ENCODE measurements around the gene WNT3.

Gene WNT3

GRCh38 chr17:46862949-46863348 lies 44.5 kb upstream of the WNT3 start:
- ChIA-PET POLR2A (no interaction called here), CTCF (interaction anchor here (1.1 kb wide), 1 partner anchor 8 kb away, joined by 3 read pairs; no protein-coding TSS in a partner anchor)
- DNase-seq (ENCODE audit: extremely low spot score): peak; percentile 49
- TF ChIP-seq ELF4 (IDR thresholded peaks at IDR 0.05) (no peak), LEF1 (IDR thresholded peaks at IDR 0.05; ENCODE audit: borderline replicate concordance) (no peak), SUZ12 (IDR thresholded peaks at IDR 0.05) (no peak), ZNF384 (IDR thresholded peaks at IDR 0.05) (no peak), FOXM1 (IDR thresholded peaks at IDR 0.05; ENCODE audit: borderline replicate concordance) (no peak), HDGF (IDR thresholded peaks at IDR 0.05; ENCODE audit: borderline replicate concordance) (no peak), L3MBTL2 (conservative IDR thresholded peaks at IDR 0.05) (no peak), PKNOX1 (IDR thresholded peaks at IDR 0.05) (no peak), SP1 (IDR thresholded peaks at IDR 0.05) (no peak), FOXA1 (IDR thresholded peaks at IDR 0.05) (no peak), BHLHE40 (IDR thresholded peaks at IDR 0.05; ENCODE audit: borderline replicate concordance) (no peak), FOXK2 (IDR thresholded peaks at IDR 0.05) (no peak), ARNT (IDR thresholded peaks at IDR 0.05) (no peak), TARDBP (IDR thresholded peaks at IDR 0.05) (no peak), CTBP1 (IDR thresholded peaks at IDR 0.05; ENCODE audit: borderline replicate concordance) (no peak), NFRKB (IDR thresholded peaks at IDR 0.05) (no peak)

GRCh38 chr17:46859996-46860395 lies 41.5 kb upstream of the WNT3 start:
- TF ChIP-seq FOXM1 (IDR thresholded peaks at IDR 0.05; ENCODE audit: borderline replicate concordance) (no peak), FOXA1 (IDR thresholded peaks at IDR 0.05) (no peak), FOXK2 (IDR thresholded peaks at IDR 0.05) (no peak), CTBP1 (IDR thresholded peaks at IDR 0.05; ENCODE audit: borderline replicate concordance) (no peak), ZNF384 (IDR thresholded peaks at IDR 0.05) (no peak), L3MBTL2 (conservative IDR thresholded peaks at IDR 0.05) (no peak), BHLHE40 (IDR thresholded peaks at IDR 0.05; ENCODE audit: borderline replicate concordance) (no peak), ELF4 (IDR thresholded peaks at IDR 0.05) (no peak), HDGF (IDR thresholded peaks at IDR 0.05; ENCODE audit: borderline replicate concordance) (no peak), SUZ12 (IDR thresholded peaks at IDR 0.05) (no peak), SP1 (IDR thresholded peaks at IDR 0.05) (no peak), ARNT (IDR thresholded peaks at IDR 0.05) (no peak), NFRKB (IDR thresholded peaks at IDR 0.05) (no peak), TARDBP (IDR thresholded peaks at IDR 0.05) (no peak), LEF1 (IDR thresholded peaks at IDR 0.05; ENCODE audit: borderline replicate concordance) (no peak), PKNOX1 (IDR thresholded peaks at IDR 0.05) (no peak)
- ChIA-PET POLR2A (no interaction called here), CTCF (no interaction called here)
- DNase-seq (ENCODE audit: extremely low spot score): no peak

- DNase-seq (ENCODE audit: extremely low spot score): no peak
- CTCF ChIA-PET: no interaction called here
- POLR2A ChIA-PET: no interaction called here
- no peak for TF ChIP-seq SUZ12 (IDR thresholded peaks at IDR 0.05)
- no peak for TF ChIP-seq FOXA1 (IDR thresholded peaks at IDR 0.05)
- TF ChIP-seq FOXM1 (IDR thresholded peaks at IDR 0.05; ENCODE audit: borderline replicate concordance): no peak
- TF ChIP-seq ARNT (IDR thresholded peaks at IDR 0.05): no peak
- no peak for TF ChIP-seq ELF4 (IDR thresholded peaks at IDR 0.05)
- no peak for TF ChIP-seq CTBP1 (IDR thresholded peaks at IDR 0.05; ENCODE audit: borderline replicate concordance)
- no peak for TF ChIP-seq FOXK2 (IDR thresholded peaks at IDR 0.05)
Measured at GRCh38 chr17:46857600-46857999, 39.1 kb upstream of the WNT3 start.

- ChIA-PET POLR2A (no interaction called here), CTCF (no interaction called here)
- DNase-seq (ENCODE audit: extremely low spot score): no peak
- TF ChIP-seq ARNT (IDR thresholded peaks at IDR 0.05) (no peak), L3MBTL2 (conservative IDR thresholded peaks at IDR 0.05) (no peak), SUZ12 (IDR thresholded peaks at IDR 0.05) (no peak), ELF4 (IDR thresholded peaks at IDR 0.05) (no peak), FOXA1 (IDR thresholded peaks at IDR 0.05) (no peak), SP1 (IDR thresholded peaks at IDR 0.05) (no peak), HDGF (IDR thresholded peaks at IDR 0.05; ENCODE audit: borderline replicate concordance) (no peak), FOXK2 (IDR thresholded peaks at IDR 0.05) (no peak), PKNOX1 (IDR thresholded peaks at IDR 0.05) (no peak), FOXM1 (IDR thresholded peaks at IDR 0.05; ENCODE audit: borderline replicate concordance) (no peak), NFRKB (IDR thresholded peaks at IDR 0.05) (no peak), LEF1 (IDR thresholded peaks at IDR 0.05; ENCODE audit: borderline replicate concordance) (no peak), CTBP1 (IDR thresholded peaks at IDR 0.05; ENCODE audit: borderline replicate concordance) (no peak), BHLHE40 (IDR thresholded peaks at IDR 0.05; ENCODE audit: borderline replicate concordance) (no peak), TARDBP (IDR thresholded peaks at IDR 0.05) (no peak), ZNF384 (IDR thresholded peaks at IDR 0.05) (no peak)
Measured at GRCh38 chr17:46854948-46855347, 36.5 kb upstream of the WNT3 start.

GRCh38 chr17:46854515-46854914 lies 36.0 kb upstream of the WNT3 start:
- DNase-seq (ENCODE audit: extremely low spot score): no peak
- ChIA-PET POLR2A (no interaction called here), CTCF (no interaction called here)
- TF ChIP-seq CTBP1 (IDR thresholded peaks at IDR 0.05; ENCODE audit: borderline replicate concordance) (no peak), L3MBTL2 (conservative IDR thresholded peaks at IDR 0.05) (no peak), HDGF (IDR thresholded peaks at IDR 0.05; ENCODE audit: borderline replicate concordance) (no peak), PKNOX1 (IDR thresholded peaks at IDR 0.05) (no peak), FOXM1 (IDR thresholded peaks at IDR 0.05; ENCODE audit: borderline replicate concordance) (no peak), SUZ12 (IDR thresholded peaks at IDR 0.05) (no peak), FOXK2 (IDR thresholded peaks at IDR 0.05) (no peak), FOXA1 (IDR thresholded peaks at IDR 0.05) (no peak), ZNF384 (IDR thresholded peaks at IDR 0.05) (no peak), ARNT (IDR thresholded peaks at IDR 0.05) (no peak), SP1 (IDR thresholded peaks at IDR 0.05) (no peak), TARDBP (IDR thresholded peaks at IDR 0.05) (no peak)

All from HEK293T (cell line).